MG63 (cell line): Measurements from ENCODE around the gene ADGB. TPM values are rescaled to one million over a fixed set of nuclear protein-coding genes. Genes with fewer than 3 reads are reported as not detected.

Experiments
- DNase-seq: peaks from one replicate; pipeline ENCODE4 v3.0.0-alpha.2; 2020
- H3K27me3 ChIP-seq: fragments of 250-450 bp; sonication (Bioruptor Pico); 2 replicates; pipeline ENCODE4 v1.5.1; 2020; ENCODE audit warnings: mild to moderate bottlenecking, moderate library complexity
- H3K36me3 ChIP-seq: fragments of 250-450 bp; sonication (Bioruptor Pico); 2 replicates; pipeline ENCODE4 v1.5.1; 2020; ENCODE audit warnings: mild to moderate bottlenecking, moderate library complexity
- H3K4me3 ChIP-seq: fragments of 250-450 bp; sonication (Bioruptor Pico); 2 replicates; pipeline ENCODE4 v1.5.1; 2020; ENCODE audit warnings: mild to moderate bottlenecking, moderate library complexity
- H3K9me3 ChIP-seq: fragments of 250-450 bp; sonication (Bioruptor Pico); 2 replicates; pipeline ENCODE4 v1.5.1; 2020; ENCODE audit warnings: mild to moderate bottlenecking, moderate library complexity
- total RNA-seq: library from RNA; depleted of rRNA; stranded (reverse); fragments of >200 nt; shearing (Covaris generic); gene quantifications from 2 replicates; pipeline ENCODE4 v1.2.3, GENCODE V29; 2014; ENCODE audit warnings: low replicate concordance

Gene ADGB
- total RNA-seq, 1 experiment from 2014 or later: not detected

DNA sequence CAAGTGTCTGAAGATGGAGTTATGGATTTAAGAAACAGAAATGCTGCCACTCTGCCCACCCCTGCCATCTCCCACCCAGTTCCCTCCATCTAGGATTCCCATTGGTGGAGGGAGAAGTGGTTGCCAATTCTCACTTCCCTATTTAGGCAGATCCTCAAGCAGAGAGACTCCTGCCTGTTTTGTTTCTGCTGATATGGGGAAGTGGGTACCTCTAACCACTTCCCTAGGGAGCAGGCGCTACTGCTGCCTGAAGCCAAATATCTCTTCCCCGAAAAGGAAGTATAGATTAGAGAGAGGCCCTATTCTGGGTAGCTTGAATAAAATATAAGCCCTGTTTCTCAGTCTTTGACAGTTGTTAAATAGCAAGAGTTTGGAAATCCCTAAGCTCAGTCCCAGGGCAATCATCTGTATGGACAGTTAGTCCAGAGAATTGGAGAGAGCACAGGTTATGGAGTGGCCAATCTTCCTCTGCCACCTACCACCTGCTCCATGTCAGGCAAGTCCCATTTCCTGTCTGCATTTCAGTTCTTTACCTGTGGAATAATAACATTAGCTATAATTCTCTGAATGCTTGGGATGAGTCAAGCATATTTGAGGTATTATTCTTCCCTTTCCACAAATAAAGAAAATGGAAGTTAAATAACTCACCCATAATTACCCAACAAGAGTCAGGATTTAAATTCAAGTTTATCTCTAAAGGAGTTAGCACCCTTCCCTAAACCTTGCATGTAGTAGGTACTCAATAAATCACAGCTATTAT is 2.6 kb upstream of the ADGB start:
- DNase-seq: no peak
- Histone ChIP-seq H3K9me3 (no peaks in the 10 kb centered on the region), H3K4me3 (no peak overlapping the region), H3K27me3 (no peaks in the 10 kb centered on the region), H3K36me3 (no peaks in the 10 kb centered on the region)

DNA sequence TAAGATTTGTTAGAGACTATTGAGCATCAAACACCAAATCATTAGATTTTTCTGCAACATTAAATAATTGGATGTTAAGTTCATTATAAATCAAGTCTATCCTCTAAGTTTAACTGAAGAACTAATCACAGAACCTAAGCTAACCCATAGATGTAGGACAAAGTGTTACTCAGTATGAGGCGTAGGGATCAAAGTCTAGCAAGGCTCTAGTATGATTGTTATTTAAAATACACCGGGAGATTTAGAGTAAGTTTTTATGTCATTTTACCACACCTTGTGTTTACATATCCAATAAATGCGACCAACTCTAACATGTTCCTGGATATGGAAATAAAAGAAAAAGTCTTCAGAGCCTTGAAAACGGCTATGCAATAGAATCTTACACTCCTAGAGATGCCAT is 2.6 kb downstream of the ADGB start:
- Histone ChIP-seq H3K9me3 (no peaks in the 10 kb centered on the region), H3K27me3 (no peaks in the 10 kb centered on the region), H3K4me3 (no peak overlapping the region), H3K36me3 (no peaks in the 10 kb centered on the region)
- DNase-seq: no peak

DNA sequence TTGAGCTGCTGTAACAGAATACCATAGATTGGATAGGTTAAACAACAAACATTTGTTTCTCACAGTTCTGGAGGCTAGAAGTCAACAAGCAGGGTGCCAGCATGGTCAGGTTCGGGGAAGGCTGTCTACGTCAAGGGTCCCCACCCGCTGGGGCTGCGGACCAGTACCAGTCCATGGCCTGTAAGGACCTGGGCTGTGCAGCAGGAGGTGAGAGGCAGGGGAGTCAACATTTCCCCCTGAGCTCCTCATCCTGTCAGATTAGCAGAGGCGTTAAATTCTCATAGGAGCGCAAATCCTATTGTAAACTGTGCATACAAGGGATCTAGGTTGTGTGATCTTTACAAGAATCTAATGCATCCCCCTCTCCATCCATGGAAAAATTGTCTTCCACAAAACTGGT is 3.8 kb downstream of the ADGB start:
- DNase-seq: no peak
- H3K9me3 ChIP-seq: no peaks in the 10 kb centered on the region; the same call in 1 of the 2 replicates

DNA sequence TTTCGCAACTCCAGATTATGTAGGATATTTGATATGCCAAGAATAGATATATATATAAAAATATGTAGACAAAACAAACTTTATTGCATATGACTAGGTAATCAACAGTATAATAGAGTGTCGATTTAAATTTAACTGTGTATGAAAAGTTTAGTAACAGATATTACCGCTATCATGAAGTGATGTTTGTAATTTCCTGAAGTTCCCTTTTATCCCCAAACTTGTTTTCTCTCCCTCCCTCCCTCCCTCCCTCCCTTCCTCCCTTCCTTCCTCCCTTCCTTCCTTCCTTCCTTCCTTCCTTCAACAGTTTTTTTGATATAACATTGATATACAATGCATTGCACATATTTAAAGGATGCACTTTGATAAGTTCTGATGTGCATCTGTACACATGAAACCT is 15.2 kb downstream of the ADGB start:
- Histone ChIP-seq H3K9me3 (no peaks in the 10 kb centered on the region), H3K27me3 (no peaks in the 10 kb centered on the region), H3K4me3 (no peak overlapping the region), H3K36me3 (no peaks in the 10 kb centered on the region)
- DNase-seq: no peak

More for the DNA sequence above, 3.8 kb downstream of the ADGB start:
- Histone ChIP-seq H3K4me3 (no peak overlapping the region), H3K36me3 (no peaks in the 10 kb centered on the region), H3K27me3 (no peaks in the 10 kb centered on the region)

DNA sequence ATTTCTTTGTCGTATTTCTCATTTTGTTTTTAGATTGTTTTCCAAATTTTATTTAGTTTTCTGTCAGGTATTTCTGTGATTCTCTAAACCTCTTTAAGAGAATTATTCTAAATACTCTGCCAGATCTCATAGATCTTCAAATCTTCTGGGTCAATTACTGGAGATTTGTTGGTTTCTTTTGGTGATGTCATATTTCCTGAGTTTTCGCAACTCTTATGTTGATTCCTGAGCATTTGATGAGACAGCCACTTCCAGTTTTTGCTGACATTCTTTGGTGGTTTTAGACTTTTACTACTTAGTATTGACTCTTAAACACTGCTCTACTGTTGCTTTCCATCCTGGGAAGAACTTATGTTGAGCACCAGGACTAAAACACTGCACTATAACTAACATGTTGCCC is 21.9 kb downstream of the ADGB start:
- H3K27me3 ChIP-seq: no peaks in the 10 kb centered on the region
- DNase-seq: no peak

DNA sequence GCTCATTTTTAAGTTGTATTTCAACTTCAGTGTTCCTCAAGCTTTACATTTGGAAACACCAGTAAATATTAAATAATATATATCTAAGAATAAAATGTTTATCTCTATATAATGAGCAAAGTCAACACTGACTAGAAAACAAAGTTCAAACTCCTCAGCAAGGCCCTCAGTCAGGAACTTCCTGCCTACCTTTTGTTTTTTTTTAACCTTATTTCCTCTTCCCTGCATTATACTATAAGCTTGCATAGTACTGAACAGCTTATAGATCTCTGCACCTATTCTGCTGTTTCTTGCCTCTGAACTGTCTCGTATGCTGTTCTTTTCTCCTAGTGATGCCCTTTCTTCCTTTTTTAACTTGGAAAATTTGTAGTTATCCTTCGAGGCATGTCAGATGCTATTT is 29.6 kb downstream of the ADGB start:
- Histone ChIP-seq H3K9me3 (no peaks in the 10 kb centered on the region), H3K36me3 (no peaks in the 10 kb centered on the region), H3K4me3 (no peak overlapping the region), H3K27me3 (no peaks in the 10 kb centered on the region)
- DNase-seq: no peak

More for the DNA sequence above, 21.9 kb downstream of the ADGB start:
- no peaks in the 10 kb centered on the region for H3K9me3 ChIP-seq
- no peaks in the 10 kb centered on the region for H3K36me3 ChIP-seq
- no peak overlapping the region for H3K4me3 ChIP-seq

DNA sequence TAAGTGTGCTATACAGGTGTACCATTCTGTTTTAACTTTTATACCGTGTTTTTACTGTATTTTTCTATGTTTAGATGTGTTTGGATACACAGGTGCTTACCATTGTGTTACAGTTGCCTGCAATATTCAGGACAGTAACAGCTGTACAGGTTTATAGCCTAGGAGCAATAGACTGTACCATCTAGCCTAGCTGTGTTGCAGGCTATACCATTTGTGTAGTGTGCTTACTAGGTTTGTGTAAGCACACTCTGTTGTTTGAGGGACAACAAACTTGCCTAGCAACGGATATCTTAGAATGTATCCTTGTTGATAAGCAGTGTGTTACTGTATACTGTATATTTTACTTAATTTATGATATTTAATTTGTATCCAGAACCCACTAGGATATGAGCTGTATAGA is 35.2 kb downstream of the ADGB start:
- H3K9me3 ChIP-seq: no peaks in the 10 kb centered on the region
- no peak overlapping the region for H3K4me3 ChIP-seq
- DNase-seq: no peak
- no peaks in the 10 kb centered on the region for H3K27me3 ChIP-seq
- H3K36me3 ChIP-seq: no peaks in the 10 kb centered on the region

DNA sequence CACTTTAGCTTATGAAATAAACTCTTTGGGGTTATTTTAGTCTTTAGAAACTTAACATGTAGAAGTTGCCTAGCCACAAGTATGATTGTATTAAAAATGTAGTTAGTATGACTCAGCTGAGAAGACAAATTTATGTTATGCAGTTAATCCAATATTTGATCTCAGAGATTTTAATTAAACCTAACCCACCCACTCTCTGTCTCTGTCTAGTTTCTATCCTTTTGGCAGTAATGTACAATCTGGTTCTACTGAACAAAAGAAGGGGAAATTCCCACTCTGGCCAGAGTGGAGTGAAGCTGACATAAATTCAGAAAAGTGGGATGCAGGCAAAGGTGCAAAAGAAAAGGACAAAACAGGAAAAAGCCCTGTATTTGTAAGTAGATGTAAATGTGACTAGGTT is 36.4 kb downstream of the ADGB start:
- no peak overlapping the region for H3K4me3 ChIP-seq
- no peak for DNase-seq
- H3K27me3 ChIP-seq: no peaks in the 10 kb centered on the region
- H3K9me3 ChIP-seq: no peaks in the 10 kb centered on the region
- H3K36me3 ChIP-seq: no peaks in the 10 kb centered on the region

DNA sequence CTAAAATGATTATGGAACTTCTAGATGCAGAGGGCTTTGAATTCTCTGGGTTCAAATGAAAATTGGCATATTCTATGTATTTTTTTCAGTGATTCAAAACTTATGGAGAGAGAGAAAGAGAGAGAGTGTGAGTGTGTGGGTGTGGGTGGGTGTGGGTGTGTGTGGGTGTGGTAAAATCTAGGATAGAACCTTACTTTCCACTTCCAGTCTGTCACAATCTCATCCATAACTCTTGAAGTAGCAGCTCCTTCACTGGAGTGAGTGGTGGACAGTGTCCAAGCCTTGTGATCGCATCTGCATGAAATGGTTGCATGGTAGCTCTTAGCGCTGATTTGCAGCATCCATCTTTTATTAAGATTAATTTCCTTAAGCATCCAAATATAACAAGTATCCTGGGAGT is 37.7 kb downstream of the ADGB start:
- no peaks in the 10 kb centered on the region for H3K36me3 ChIP-seq
- no peaks in the 10 kb centered on the region for H3K27me3 ChIP-seq
- no peak overlapping the region for H3K4me3 ChIP-seq
- H3K9me3 ChIP-seq: no peaks in the 10 kb centered on the region
- DNase-seq: no peak

DNA sequence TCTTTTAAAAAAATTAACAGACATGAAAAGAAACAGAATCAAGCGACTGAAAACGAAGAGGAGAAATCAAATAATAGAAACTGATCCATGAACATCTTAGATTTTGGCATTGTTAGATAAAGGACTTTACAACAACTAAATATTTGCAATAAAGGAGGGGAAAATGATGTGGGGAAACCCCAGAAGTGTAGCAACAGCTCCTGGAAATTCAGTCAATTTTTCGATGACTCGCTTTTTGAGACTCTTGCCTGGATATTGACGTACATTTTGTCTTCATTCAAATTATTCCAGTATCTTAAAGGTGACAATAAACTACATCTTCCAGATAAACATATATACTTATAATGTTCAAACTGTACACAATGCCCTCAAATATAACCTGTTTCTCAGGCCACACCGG is 44.1 kb downstream of the ADGB start:
- no peak overlapping the region for H3K4me3 ChIP-seq
- H3K27me3 ChIP-seq: peaks cover 3% of the 10 kb centered on the region
- H3K36me3 ChIP-seq: no peaks in the 10 kb centered on the region
- H3K9me3 ChIP-seq: no peaks in the 10 kb centered on the region
- no peak for DNase-seq

DNA sequence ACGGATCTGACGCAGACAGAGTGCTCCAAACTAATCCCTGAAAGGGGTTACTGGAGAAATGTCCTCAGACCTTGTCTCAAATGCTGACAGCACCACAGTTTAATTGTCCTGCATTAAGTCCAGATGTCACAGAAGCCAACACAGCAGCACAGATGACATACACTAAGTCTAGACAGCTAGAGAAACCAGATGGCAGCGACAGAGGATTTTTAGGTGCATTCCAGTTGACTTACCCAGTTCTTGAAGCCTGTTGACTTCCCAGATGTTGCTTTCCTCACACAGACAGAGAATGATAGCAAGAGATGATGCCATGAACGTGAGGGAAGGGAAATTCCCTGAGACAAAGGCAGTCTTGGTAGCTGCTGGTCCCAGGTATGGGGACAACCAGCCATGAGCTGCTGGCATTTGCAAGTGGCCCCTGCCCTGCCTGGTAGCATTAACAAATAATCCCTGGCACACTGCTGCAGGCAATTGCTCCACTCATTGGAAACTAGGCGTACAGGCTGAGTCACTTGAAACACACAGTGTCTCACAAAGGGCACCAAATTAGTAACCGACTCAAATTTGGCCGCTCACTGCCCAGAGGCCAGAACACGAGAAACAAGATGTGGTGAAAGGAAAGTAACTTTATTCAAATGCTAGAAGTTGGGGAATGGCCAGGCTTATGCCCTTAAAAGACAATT is 52.2 kb downstream of the ADGB start:
- Histone ChIP-seq H3K4me3 (no peak overlapping the region), H3K9me3 (no peaks in the 10 kb centered on the region), H3K36me3 (no peaks in the 10 kb centered on the region), H3K27me3 (no peaks in the 10 kb centered on the region)
- DNase-seq: peak; percentile 47

DNA sequence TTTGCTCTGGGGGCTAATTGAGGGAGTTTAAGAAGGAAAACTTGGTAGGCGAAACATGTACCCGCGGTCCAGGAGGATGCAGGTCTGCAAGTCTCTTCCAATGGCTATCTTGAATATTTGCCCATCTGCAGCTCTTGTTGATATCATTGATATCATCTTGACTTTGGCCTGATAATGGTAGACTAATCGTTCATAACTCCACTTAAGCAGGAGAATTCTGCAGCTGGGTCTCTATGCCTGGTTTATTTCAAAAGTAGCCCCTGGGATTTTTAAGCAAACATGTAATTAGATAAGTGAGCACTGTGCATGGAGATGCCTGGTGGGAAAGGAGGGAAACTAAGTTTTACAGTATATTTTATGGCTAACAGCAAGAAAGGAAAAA is 52.7 kb downstream of the ADGB start:
- no peak overlapping the region for H3K4me3 ChIP-seq
- no peaks in the 10 kb centered on the region for H3K9me3 ChIP-seq
- no peaks in the 10 kb centered on the region for H3K27me3 ChIP-seq
- no peaks in the 10 kb centered on the region for H3K36me3 ChIP-seq
- no peak for DNase-seq

DNA sequence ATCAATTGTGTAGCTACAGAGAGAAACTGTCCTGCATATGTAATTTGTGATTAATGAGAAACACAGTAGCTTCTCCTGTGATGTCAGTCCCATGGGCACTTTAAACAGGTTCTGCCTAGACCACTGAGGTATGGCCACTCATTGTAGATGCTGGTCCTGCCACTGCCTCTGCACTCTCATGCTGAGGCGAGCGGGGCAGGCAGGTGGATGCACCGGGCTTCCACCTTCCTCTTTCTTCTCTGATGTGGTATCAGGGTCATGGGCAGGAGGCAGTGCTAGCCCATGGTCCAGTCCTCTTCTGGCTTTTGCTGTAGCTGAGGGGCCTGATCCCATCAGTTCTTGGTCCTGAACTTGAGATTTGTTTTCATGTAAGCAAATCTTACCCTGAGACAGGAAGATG is 58.7 kb downstream of the ADGB start:
- H3K27me3 ChIP-seq: no peaks in the 10 kb centered on the region; the same call in 1 of the 2 replicates
- no peak for DNase-seq
- H3K4me3 ChIP-seq: no peak overlapping the region
- H3K36me3 ChIP-seq: no peaks in the 10 kb centered on the region
- no peaks in the 10 kb centered on the region for H3K9me3 ChIP-seq

DNA sequence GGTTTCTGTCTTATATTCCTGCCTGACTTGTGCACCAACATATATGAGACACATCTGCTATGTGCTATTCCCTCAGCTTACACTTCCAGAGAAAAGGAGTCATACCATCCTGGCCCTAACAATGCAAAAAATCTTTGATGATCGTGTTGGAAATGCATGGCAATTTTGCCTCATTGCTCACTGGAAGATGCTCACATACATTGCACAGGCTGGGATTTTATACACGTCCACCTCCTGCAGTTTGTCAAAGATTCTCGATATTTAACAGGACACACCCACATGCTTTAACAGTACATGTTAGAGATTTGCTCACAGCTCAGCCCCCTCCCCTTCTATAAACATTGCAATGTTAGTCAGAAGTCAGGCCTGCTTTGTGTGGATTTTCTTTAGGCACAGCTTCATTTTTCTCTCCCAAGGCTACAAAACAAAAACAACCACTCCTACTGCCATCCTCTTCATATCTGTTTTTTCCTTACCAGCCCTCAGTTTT is 66.1 kb downstream of the ADGB start:
- no peak for DNase-seq
- Histone ChIP-seq H3K36me3 (no peaks in the 10 kb centered on the region), H3K4me3 (no peak overlapping the region), H3K9me3 (no peaks in the 10 kb centered on the region), H3K27me3 (no peaks in the 10 kb centered on the region; the same call in 1 of the 2 replicates)

DNA sequence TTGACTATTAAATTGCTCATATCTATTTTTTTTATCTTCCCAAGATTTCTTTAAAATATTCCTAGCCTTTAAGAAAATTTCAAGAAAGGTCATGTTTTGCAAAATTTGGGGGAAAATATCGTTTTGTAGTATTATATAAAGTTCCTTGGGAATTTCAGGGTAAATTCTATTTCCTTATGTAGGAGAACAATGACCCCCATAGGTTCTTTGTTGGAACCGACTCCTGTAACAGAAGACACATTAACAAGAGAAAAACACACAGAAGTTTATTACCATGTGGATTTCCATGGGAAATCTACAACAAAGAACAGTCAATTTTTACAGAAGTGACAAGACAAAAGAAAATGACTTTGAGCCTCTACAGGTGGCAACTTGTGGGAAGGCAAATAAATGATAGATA is 68.1 kb downstream of the ADGB start:
- Histone ChIP-seq H3K27me3 (no peaks in the 10 kb centered on the region; the same call in 1 of the 2 replicates), H3K36me3 (no peaks in the 10 kb centered on the region), H3K4me3 (no peak overlapping the region), H3K9me3 (no peaks in the 10 kb centered on the region)
- no peak for DNase-seq

DNA sequence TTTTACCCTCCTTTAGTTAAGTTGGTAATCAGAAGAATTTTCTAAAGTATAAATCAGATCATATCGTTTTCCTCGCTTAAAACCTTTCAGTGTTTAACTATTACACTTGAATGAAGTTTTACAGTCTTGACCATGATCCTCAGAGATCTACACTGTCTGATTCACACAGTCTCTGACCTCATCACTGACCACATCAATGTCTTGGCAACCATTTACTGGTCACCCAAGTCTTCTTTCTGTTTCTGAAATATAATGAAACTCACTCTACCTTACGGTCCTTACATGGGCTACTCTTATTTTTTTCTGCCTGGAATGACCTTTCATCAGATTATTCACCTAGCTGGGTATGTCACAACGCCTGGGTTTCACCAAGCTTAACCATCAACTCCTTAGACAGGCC is 71.4 kb downstream of the ADGB start:
- H3K9me3 ChIP-seq: no peaks in the 10 kb centered on the region
- no peak overlapping the region for H3K4me3 ChIP-seq
- H3K36me3 ChIP-seq: no peaks in the 10 kb centered on the region
- no peak for DNase-seq
- H3K27me3 ChIP-seq: no peaks in the 10 kb centered on the region

DNA sequence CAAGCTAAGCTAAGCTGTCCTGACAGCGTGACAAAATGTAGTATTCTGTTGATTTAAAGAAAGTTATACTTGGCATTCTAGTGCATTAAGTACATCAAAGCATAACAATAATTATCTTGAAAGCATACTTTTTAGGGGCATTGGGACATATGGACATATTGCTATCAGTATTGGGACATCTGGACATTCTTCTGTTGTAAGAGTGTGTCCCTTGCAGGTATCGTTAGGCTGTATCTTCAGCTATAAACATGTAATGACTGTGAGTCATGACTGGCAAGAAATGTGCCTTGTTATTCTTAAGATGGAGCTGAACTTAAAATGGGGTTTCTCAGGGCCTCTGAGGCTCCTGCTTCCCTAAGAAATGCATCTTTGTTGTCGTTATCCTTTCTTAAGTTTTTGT is 74.3 kb downstream of the ADGB start:
- Histone ChIP-seq H3K9me3 (no peaks in the 10 kb centered on the region), H3K4me3 (no peak overlapping the region)

DNA sequence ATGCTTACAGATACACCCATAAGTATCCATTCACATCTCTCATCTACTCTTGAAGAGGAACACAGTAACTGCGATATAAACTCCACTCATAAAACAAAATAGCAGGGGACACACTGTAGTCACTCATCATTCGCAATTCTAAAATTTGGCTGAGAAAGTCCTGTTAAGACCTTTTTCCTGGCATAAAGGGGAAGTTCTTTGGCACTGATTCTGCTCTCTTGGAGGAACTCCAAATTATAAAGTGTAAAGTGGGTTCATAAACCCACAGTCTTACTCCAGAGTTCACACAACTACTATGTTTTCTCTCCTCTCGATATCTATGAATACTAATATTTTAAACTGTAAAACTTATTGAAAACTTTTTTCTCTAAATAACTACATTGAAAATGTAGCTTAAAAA is 80.6 kb downstream of the ADGB start:
- no peaks in the 10 kb centered on the region for H3K36me3 ChIP-seq
- DNase-seq: no peak

More for the DNA sequence above, 74.3 kb downstream of the ADGB start:
- Histone ChIP-seq H3K27me3 (no peaks in the 10 kb centered on the region), H3K36me3 (no peaks in the 10 kb centered on the region)
- no peak for DNase-seq

More for the DNA sequence above, 80.6 kb downstream of the ADGB start:
- no peak overlapping the region for H3K4me3 ChIP-seq
- no peaks in the 10 kb centered on the region for H3K9me3 ChIP-seq
- no peaks in the 10 kb centered on the region for H3K27me3 ChIP-seq
